ENCODE measurements around the gene C1QC.

C1QC gene

DNA sequence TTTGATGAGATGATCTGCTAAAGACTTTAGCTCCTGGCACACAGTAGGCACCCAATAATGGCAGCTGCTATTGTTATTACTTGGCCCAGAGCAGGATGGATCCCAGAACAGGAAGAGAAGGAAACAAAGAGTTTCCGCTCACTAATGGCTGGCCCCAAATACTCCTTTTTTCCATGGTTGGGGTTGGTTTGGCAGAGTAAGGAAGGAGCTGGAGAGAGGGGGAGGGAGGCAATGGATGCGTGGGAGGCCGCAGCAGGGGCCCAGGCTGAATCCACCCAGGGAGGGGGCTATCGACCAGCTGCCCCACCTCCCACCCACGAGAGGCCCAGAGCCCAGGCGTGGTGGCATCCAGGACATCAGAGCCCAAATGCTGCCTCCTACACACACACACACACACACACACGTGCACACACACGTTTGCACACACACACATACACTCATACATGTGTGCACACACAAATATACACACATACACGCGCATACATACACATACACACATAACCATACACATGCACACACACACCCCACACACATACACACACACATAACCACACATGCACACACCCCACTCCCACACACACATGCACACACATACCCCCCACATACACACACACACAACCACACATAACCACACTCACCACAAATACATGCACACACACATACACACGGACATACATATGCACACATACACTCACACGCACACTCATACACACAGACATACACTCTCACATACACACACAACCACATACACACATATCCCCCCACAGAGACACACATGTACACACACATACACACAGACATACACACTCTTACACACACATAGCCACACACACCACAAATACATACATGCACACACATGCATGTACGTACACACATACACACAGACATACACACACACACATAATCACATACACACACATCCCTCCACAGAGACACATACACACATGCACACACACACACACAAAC is 34.8 kb downstream of the C1QC start:
- Histone ChIP-seq H3K27me3 (ENCODE audit: insufficient read depth, low read depth, severe bottlenecking) (no peaks in the 10 kb centered on the region), H3K9me3 (ENCODE audit: severe bottlenecking) (no peaks in the 10 kb centered on the region), H3K27ac (peak overlapping the region; percentile 93), H3K36me3 (no peaks in the 10 kb centered on the region), H3K4me3 (ENCODE audit: low read depth, low read length) (no peak overlapping the region)
- no peak for DNase-seq
- TF ChIP-seq, protein P1, sequence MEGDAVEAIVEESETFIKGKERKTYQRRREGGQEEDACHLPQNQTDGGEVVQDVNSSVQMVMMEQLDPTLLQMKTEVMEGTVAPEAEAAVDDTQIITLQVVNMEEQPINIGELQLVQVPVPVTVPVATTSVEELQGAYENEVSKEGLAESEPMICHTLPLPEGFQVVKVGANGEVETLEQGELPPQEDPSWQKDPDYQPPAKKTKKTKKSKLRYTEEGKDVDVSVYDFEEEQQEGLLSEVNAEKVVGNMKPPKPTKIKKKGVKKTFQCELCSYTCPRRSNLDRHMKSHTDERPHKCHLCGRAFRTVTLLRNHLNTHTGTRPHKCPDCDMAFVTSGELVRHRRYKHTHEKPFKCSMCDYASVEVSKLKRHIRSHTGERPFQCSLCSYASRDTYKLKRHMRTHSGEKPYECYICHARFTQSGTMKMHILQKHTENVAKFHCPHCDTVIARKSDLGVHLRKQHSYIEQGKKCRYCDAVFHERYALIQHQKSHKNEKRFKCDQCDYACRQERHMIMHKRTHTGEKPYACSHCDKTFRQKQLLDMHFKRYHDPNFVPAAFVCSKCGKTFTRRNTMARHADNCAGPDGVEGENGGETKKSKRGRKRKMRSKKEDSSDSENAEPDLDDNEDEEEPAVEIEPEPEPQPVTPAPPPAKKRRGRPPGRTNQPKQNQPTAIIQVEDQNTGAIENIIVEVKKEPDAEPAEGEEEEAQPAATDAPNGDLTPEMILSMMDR (IDR thresholded peaks at IDR 0.05; ENCODE audit: low read depth, low read length) = no peak

DNA sequence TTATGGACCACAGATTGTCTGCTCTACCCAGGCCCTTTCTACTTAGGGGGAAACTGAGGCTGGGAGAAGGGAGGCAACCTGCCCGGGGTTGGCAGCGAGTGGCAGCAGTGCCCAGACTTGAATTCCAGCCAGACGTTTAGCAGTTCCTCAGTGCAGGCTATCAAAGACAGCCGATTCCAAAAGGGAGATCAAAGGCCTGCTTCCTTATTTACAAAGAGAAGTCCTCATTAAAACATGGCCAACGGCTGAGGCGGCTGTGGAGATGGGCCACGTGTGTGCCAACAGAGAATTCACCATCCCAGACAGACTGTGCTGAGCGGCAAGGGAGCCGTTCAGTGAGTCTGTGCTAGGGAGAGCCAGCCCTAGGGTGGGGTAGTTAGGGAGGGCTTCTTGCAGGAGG is 37.3 kb downstream of the C1QC start:
- Histone ChIP-seq H3K27me3 (ENCODE audit: insufficient read depth, low read depth, severe bottlenecking) (no peaks in the 10 kb centered on the region), H3K9me3 (ENCODE audit: severe bottlenecking) (no peaks in the 10 kb centered on the region), H3K4me3 (ENCODE audit: low read depth, low read length) (no peak overlapping the region), H3K36me3 (no peaks in the 10 kb centered on the region), H3K27ac (no peak overlapping the region)
- no peak for DNase-seq
- TF ChIP-seq, protein P1 (IDR thresholded peaks at IDR 0.05; ENCODE audit: low read depth, low read length) = no peak

DNA sequence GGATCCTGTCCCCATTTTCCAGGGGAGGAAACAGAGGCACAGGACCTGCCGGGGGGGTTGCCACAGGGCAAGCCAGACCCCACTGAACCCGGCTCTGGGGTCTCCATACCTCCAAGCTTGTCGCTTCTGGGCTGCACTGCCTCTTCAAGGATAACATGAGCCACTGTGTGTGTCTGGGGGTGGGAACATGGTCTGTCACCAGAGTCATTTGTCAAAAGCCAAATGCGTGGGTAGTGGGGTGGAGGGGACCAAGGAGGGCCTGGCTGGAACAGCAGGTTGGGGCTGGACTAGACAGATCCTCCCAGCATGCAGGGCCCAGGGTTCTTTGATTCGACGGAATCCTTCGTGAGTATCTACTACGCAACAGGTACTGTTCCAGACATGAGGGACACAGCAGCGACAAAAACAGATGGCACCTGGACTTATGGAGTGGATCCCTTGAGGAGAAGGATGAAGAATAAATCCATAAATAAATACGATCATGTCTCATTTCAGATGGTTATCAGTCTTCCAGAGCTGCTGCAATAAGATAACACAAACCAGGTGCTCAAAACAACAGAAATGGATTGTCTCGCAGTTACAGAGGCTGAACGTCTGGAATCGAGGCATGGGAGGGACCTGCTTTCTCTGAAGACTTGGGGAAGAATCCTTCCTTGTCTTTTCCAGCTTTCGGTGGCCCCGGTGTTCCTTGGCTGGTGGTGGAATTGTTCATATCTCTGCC is 38.3 kb downstream of the C1QC start:
- Histone ChIP-seq H3K36me3 (no peaks in the 10 kb centered on the region), H3K9me3 (ENCODE audit: severe bottlenecking) (no peaks in the 10 kb centered on the region), H3K4me3 (ENCODE audit: low read depth, low read length) (no peak overlapping the region), H3K27ac (no peak overlapping the region), H3K27me3 (ENCODE audit: insufficient read depth, low read depth, severe bottlenecking) (no peaks in the 10 kb centered on the region)
- TF ChIP-seq, protein P1 (IDR thresholded peaks at IDR 0.05; ENCODE audit: low read depth, low read length) = no peak
- no peak for DNase-seq

DNA sequence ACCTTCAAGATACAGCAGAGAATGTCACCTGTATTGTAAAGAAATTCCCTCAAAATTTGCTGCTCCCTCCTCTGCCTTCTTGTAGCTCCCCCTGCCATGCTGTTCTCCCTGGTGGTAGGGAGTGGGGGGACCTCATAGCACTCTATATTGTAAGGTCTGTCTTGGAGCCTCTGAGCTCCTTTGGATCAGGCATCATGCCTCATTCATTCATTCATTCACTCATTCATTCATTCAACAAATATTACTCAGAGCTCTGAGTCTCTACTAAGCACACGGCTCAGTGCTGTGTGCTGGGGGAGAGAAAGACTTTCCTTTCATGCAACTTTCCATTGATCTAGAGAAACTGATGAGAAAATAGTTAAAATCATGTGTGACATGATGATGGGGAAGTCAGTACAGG is 40.1 kb downstream of the C1QC start:
- no peak for DNase-seq
- Histone ChIP-seq H3K27me3 (ENCODE audit: insufficient read depth, low read depth, severe bottlenecking) (no peaks in the 10 kb centered on the region), H3K4me3 (ENCODE audit: low read depth, low read length) (no peak overlapping the region), H3K9me3 (ENCODE audit: severe bottlenecking) (no peaks in the 10 kb centered on the region), H3K27ac (peak overlapping the region; percentile 4; the same call in 1 of the 2 replicates), H3K36me3 (no peaks in the 10 kb centered on the region)
- TF ChIP-seq, protein P1 (IDR thresholded peaks at IDR 0.05; ENCODE audit: low read depth, low read length) = no peak

DNA sequence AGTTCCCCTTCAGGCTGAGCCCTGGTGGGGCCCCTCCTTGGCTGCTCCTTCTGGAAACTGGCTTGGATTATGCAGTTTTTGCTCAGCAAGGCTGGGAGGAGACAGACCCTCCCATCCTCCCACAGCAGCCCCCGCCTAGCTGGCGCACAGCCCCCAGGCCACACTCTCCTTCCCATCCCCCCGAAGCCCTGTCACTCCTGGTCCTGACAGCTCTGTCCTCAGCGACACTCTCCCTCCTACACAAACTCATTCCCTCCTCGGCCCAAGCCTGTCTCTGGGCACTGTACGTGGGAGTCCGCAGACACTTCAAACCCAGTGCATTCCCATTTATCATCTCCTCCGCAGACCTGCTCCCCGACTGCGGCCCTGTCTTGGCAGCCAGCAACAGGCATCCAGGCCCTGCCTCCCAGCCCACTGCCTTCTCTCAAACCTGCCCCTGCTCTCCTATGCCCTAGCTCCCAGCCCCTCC is 42.2 kb downstream of the C1QC start:
- Histone ChIP-seq H3K27ac (peak overlapping the region; percentile 42; the same call in 1 of the 2 replicates), H3K4me3 (ENCODE audit: low read depth, low read length) (no peak overlapping the region), H3K9me3 (ENCODE audit: severe bottlenecking) (no peaks in the 10 kb centered on the region), H3K27me3 (ENCODE audit: insufficient read depth, low read depth, severe bottlenecking) (no peaks in the 10 kb centered on the region), H3K36me3 (no peaks in the 10 kb centered on the region)
- no peak for DNase-seq
- TF ChIP-seq, protein P1 (IDR thresholded peaks at IDR 0.05; ENCODE audit: low read depth, low read length) = no peak
